Colonic mucosa (tissue), 4 donors: ENCODE measurements around the gene NBAS. TPM values are rescaled to one million over a fixed set of nuclear protein-coding genes. Genes with fewer than 3 reads are reported as not detected.

Source experiments
- DNase-seq: peaks from one replicate; pipeline ENCODE4 v3.0.0-alpha.2; 2020
- H3K27ac ChIP-seq: fragments of 200-600 bp; one replicate; pipeline ENCODE4 v1.8.0; 2021
- H3K27me3 ChIP-seq: fragments of 200-600 bp; one replicate; pipeline ENCODE4 v1.8.0; 2021
- H3K36me3 ChIP-seq: fragments of 200-600 bp; one replicate; pipeline ENCODE4 v1.8.0; 2021
- H3K4me1 ChIP-seq: fragments of 200-600 bp; one replicate; pipeline ENCODE4 v1.8.0; 2021; ENCODE audit warnings: mild to moderate bottlenecking
- H3K4me3 ChIP-seq: fragments of 200-600 bp; one replicate; pipeline ENCODE4 v1.8.0; 2021
- H3K9ac ChIP-seq, 2 donors: one replicate each; pipeline ENCODE4 v1.7.0; 2013; ENCODE audit warnings: control low read depth in 2 of 2, low read depth in 2 of 2, low read length in 2 of 2
- H3K9me3 ChIP-seq: fragments of 200-600 bp; one replicate; pipeline ENCODE4 v1.8.0; 2021
- intact Hi-C: fragments of 100-400 bp; cut with DNase I; formaldehyde crosslinking; loops from one replicate; pipeline ENCODE4 v1.14.1; 2022
- total RNA-seq, 2 donors: library from RNA; stranded (reverse); fragmentation: NEBNext Ultra II Directional in 1 of 2; extraction: Animal tissue kit (Norgen Biotek cat#: 25700) in 1 of 2; gene quantifications; one replicate each; pipeline ENCODE4 v1.2.1, GENCODE V29; 2021
- TF ChIP-seq, protein P1 (sequence below): fragments of 200-600 bp; IDR thresholded peaks from one replicate; pipeline ENCODE4 v1.8.0; 2022; ENCODE audit warnings: antibody characterized with exemption, mild to moderate bottlenecking
- donor health status: healthy.
- donor health status: DM: no; HTN: no; CAD: no.
- donor health status: DM: no; HTN: no; CAD: no.

NBAS gene
- total RNA-seq, 2 donors from 2014 or later: 34.4 to 38.9 TPM

DNA sequence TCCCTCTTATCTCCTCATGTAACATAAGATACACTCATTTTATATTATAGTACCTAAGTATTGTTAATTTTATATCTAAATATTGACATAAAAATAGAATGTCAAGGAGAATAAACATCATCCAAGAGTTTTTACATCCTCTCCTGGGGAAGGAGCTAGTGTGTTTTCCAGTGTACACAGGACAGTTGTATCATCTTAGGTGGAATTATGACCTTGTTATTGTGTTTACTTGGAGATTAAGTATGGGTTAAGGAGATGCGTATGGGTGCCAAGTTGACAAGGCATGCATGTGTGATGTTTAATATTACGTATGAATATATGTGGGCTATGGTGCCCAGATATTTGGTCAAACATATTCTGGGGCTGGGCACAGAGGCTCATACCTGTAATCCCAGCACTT is 19.3 kb upstream of the NBAS start:
- Histone ChIP-seq H3K27me3 (no peaks in the 10 kb centered on the region), H3K4me1 (no peaks in the 10 kb centered on the region), H3K36me3 (no peaks in the 10 kb centered on the region), H3K9ac (no peak overlapping the region), H3K9me3 (no peaks in the 10 kb centered on the region), H3K4me3 (no peak overlapping the region), H3K27ac (no peak overlapping the region)
- intact Hi-C loops: no loop called here
- TF ChIP-seq, protein P1, sequence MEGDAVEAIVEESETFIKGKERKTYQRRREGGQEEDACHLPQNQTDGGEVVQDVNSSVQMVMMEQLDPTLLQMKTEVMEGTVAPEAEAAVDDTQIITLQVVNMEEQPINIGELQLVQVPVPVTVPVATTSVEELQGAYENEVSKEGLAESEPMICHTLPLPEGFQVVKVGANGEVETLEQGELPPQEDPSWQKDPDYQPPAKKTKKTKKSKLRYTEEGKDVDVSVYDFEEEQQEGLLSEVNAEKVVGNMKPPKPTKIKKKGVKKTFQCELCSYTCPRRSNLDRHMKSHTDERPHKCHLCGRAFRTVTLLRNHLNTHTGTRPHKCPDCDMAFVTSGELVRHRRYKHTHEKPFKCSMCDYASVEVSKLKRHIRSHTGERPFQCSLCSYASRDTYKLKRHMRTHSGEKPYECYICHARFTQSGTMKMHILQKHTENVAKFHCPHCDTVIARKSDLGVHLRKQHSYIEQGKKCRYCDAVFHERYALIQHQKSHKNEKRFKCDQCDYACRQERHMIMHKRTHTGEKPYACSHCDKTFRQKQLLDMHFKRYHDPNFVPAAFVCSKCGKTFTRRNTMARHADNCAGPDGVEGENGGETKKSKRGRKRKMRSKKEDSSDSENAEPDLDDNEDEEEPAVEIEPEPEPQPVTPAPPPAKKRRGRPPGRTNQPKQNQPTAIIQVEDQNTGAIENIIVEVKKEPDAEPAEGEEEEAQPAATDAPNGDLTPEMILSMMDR: no peak
- no peak for DNase-seq

DNA sequence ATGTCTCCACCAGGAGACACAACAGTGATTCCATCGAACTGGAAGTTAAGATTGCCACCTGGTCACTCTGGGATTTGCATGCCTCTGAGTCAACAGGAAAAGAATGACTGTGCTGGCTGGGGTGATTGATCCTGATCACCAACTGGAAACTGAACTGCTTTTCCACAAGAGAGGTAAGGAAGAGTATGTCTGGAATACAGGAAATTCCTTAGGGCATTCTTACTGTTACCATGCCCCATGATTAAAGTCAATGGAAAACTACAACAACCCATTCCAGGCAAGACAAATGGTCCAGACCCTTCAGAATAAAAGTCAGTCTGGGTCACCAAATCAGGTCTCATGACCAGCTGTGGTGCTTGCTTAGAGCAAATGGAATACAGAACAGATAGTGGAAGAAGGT is 18.5 kb upstream of the NBAS start:
- TF ChIP-seq, protein P1: no peak
- no peak overlapping the region for H3K4me3 ChIP-seq
- no peak for DNase-seq
- H3K9me3 ChIP-seq: no peaks in the 10 kb centered on the region
- H3K4me1 ChIP-seq: no peaks in the 10 kb centered on the region
- no peak overlapping the region for H3K27ac ChIP-seq
- no peaks in the 10 kb centered on the region for H3K36me3 ChIP-seq
- H3K27me3 ChIP-seq: no peaks in the 10 kb centered on the region
- H3K9ac ChIP-seq: no peak overlapping the region
- intact Hi-C loops: no loop called here

DNA sequence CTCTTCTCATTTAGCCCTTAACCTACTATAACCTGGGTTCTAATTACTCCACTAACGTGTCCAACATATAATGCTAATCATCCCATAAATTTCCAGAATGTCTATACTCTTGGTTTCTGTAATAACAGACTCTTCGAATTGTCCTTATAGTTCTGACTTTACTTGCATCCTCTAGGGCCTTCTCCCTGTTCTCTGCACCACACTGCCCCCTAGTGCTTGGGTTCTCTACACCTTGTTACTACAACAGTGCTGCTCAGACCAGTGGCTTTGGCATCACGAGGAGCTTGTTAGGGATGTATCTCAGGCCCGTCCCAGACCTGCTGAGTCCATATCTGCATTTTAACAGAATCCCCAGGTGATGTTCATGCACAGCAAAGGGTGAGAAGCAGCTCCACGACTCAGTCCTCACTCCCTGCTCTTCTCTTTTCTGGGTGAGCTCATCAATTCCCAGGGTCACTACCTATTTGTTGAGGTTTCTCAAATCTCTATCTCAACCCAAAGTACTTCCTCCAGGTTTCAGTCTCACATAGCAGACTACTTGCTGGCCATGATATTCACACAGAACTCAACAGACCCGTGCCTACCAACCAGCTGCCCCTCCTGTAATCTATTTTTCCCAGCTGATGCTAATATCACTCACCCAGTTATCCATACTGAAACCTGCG is 16.1 kb upstream of the NBAS start:
- no peak overlapping the region for H3K9ac ChIP-seq
- H3K4me3 ChIP-seq: no peak overlapping the region
- H3K36me3 ChIP-seq: no peaks in the 10 kb centered on the region
- no peaks in the 10 kb centered on the region for H3K9me3 ChIP-seq
- peak; percentile 93 for DNase-seq
- H3K4me1 ChIP-seq: no peaks in the 10 kb centered on the region
- H3K27me3 ChIP-seq: no peaks in the 10 kb centered on the region
- no peak overlapping the region for H3K27ac ChIP-seq
- TF ChIP-seq, protein P1: peak; percentile 74
- intact Hi-C loops: no loop called here

DNA sequence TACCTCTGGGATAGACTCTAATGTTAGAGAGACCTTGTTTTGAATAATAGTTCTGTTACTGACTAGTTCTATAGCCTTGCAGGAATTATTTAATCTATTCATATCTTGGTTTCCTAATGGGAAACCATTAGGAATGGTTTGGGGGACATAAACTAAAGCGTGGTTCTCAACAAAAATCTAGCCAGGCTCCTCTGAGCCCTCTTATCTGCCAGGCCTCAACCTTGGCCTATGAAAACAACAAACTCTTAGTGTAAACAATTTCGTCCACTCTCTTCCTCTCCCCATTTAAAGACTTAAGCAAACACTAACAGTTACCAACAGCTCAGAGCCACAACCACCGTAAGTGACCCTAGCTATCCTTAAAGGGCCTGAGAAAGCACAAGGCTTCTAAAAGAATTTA is 10.6 kb upstream of the NBAS start:
- no peaks in the 10 kb centered on the region for H3K27me3 ChIP-seq
- H3K36me3 ChIP-seq: no peaks in the 10 kb centered on the region
- DNase-seq: no peak
- no peaks in the 10 kb centered on the region for H3K4me1 ChIP-seq
- no peaks in the 10 kb centered on the region for H3K9me3 ChIP-seq
- no peak overlapping the region for H3K9ac ChIP-seq
- intact Hi-C loops: no loop called here
- no peak overlapping the region for H3K4me3 ChIP-seq
- TF ChIP-seq, protein P1: no peak
- no peak overlapping the region for H3K27ac ChIP-seq

DNA sequence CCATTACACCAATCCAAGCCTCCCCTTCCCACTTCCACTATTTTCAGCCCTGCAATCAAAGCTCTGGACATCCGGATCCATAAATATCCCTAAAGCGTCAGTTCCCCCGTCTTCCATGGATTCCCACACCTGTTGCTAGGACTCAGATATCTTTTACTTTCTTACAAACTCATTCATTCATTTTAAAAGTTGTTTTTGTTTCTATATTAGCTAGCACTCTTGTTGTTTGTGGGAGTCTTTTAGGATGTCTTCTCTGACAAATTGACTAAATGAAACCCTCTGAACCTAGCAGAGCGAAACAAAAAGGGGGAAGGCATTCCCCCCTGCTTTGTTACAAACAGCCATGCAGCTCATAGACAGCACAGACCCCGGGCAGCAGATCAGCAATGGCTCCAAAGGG is 9.0 kb upstream of the NBAS start:
- no peaks in the 10 kb centered on the region for H3K27me3 ChIP-seq
- no peaks in the 10 kb centered on the region for H3K9me3 ChIP-seq
- no peaks in the 10 kb centered on the region for H3K36me3 ChIP-seq
- H3K4me3 ChIP-seq: no peak overlapping the region
- intact Hi-C loops: no loop called here
- no peak overlapping the region for H3K9ac ChIP-seq
- no peak overlapping the region for H3K27ac ChIP-seq
- no peaks in the 10 kb centered on the region for H3K4me1 ChIP-seq
- TF ChIP-seq, protein P1: no peak
- no peak for DNase-seq
